Germinal center (tissue), 1 donor: Measurements from ENCODE around the gene MTCL3.
A peak's percentile ranks its signal among the peaks of the same experiment; 100 is the strongest.

ENCODE experiments used
- DNase-seq: peaks from one replicate; pipeline ENCODE4 v3.0.0; 2012; ENCODE audit warnings: mixed read lengths, low spot score

Gene MTCL3

DNA sequence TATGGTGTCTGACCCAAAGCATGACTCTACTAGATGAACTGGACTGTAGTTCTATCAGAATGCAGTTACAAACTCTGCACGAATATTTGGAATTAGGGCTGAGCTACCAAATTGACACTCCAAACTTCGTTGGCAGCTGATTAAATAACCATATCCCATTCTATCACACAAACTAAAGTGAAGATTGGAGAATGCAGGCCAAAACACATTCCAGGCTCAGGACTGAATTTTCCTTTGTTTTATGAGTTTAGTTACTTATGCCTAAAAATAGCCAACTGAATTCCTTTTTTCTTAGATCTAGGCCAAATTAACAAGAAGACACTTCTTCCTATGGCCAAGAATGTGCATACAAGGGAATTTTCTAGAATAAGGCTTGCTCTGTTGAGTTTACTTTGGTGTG lies 50.2 kb downstream of the MTCL3 start:
- no peak for DNase-seq

DNA sequence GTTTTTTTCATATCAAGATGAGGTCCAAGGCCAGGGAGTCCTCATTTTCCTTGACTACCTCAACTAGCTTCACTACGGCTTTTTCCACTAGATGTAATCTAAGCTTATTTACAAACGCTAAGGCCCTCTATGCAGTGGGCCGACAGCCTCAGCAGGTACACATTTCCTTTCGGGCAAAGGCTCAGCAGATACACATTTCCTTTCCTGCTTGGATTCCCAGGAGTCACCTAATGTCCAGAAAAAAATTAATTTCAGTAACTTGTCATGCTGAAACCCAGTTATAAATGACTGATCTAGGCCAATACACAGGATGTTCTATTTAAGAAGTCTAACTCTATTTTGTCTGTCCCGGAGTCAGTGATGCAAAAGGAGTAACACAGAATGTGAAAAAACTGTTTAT lies 52.7 kb downstream of the MTCL3 start:
- DNase-seq = no peak

DNA sequence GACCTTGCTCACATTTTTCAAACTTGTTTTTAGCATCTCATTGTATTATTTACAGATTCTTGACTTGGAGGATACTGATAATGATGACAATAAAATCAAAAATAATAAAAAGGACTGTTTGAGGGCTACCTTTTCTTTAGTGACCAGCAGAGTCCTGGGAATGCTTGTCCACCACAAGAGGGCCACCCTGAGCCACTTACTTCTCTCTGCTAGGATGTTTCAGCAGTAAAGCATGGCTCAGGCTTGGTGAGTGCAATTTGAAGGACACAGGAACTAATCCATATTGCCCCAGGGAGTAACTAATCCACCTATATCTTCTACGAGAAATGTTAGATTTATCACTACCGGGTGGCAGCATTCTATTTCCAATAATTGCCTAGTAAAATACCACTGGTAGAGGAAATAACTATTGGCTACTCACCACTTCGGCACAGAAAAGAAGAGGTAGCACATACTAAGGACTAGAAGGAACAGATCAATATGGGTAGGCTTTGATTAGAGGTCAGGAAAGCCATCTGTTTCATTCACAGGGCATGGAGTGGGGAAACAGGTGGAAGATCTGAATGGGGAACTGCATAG lies 54.2 kb downstream of the MTCL3 start:
- DNase-seq = peak; percentile 11

DNA sequence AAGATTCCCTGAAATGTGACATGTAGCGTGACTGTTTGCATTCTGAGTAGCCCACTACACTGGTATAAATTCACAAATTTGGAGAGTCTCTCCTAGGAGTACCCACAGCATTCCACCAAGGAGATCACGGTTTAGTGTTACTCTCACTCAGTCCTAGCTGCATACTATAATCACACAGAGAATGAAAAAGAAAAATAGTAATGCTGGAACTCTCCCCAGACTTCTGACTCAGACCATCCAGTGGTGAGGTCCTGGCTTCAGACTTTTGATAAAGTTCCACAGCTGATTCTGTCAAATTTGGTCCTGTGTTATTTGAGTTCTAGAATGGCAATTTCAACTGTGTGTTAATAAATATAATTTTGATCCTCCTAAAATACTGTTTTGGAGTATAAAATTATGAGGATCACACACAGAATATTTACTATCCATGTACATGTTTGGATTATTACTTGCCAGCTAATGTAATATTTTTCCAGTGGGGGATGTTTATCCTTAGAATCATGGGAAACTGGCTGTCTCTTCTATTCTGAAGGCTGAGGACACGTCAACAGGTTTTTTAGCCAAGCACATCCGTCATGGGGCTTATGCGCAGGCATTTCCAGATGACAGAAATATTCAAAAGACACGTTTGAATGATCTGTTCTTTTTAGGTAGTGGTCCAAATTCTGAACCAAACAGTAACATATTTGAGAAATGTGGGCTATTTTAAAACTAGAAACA lies 54.8 kb downstream of the MTCL3 start:
- no peak for DNase-seq

DNA sequence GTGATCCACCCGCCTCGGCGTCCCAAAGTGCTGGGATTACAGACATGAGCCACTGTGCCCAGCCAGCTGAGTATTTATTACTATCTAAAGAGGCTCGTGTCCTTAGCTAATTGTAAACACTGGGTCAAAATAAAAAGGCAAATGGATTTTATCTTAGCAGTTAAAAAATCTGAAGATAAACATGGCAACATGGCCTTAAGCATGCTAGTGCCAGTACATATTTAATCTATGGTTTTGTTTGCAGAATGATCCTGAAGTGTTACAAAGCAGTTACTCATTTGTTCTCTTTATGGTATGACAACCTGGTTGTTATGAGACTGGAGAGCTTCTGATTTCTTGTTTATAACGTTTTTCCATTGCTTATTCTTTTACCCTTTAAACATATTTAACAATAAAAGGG lies 56.1 kb downstream of the MTCL3 start:
- no peak for DNase-seq

DNA sequence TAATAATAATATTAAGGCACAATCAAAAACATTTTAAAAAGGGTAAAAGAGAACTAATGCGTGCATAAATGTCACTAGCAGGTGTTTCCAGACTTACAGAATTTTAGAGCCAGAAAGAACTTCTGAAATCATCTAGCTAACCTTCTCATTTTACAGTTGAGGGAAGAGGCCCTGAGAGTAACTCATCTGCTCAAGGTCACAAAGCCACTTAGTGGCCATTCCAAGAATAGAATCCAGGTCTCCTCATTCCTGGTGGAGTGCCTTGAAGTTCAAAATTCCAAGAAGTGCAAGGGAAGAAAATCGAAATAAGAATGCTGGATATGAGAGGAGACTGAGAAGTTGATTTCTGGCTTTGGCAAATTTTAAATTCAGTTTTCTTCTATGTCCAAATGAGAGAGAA lies 56.8 kb downstream of the MTCL3 start:
- DNase-seq = no peak

DNA sequence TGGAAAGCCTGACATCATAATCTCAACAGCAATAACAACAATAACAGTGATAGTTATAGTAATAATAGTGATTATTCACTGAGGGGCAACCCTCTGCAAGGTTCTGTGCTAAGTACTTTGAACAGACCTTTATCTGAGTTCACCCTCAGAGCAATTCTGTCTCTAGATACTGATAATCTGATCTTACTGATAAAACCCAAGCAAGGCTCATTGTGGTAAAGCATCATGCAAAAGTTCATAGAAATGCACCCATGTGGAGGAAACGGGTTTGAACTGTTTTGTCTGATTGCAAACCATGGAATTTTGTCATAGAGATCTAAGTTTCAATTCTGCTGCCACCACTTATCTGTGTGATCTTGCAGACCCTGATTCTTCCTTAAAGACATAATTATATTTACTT lies 58.7 kb downstream of the MTCL3 start:
- no peak for DNase-seq

DNA sequence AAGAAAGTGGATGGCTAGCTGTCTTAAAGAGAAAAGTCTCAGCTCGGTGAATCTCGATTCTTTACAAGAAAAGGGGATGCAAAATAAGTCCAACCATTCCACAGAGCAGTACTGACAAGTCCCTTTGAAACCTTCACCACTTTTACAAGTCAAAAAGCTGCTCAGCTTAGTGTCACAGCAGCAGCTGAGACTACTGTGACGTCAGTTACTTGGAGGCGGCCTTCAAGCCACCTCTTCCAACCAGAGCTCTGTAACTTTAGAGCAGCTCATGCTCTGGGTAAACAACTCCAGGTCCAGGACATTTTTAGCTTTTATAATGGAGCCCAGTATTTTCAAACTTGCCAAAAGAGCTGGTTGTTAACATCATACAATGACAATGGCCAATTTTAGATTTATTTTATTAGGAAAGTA lies 59.9 kb downstream of the MTCL3 start, which contains the start of gene KIAA0408:
Gene KIAA0408, minus strand, starts transcription at position 159 of the 411 bp plus-strand sequence. CDS start 5,408 bp downstream, outside the sequence.
- DNase-seq = no peak

DNA sequence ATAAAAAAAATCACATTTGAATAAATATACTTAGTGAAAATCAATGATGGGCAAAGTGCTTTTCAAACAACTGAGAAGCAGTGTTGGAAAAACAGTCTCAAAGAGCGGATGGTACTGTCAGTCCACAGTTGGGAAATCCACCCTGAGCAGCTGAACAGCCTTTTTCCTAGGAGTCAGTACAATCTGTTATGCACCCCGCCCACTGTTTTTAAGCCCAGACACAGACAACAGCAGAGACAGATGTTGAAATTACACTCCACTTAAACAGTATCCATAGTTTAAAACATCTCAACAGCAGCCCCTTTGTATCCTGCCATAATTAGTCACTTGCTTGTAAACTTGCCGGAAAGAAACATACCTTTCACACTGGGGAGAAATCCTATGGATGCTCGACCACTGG lies 60.3 kb downstream of the MTCL3 start:
- DNase-seq = no peak

DNA sequence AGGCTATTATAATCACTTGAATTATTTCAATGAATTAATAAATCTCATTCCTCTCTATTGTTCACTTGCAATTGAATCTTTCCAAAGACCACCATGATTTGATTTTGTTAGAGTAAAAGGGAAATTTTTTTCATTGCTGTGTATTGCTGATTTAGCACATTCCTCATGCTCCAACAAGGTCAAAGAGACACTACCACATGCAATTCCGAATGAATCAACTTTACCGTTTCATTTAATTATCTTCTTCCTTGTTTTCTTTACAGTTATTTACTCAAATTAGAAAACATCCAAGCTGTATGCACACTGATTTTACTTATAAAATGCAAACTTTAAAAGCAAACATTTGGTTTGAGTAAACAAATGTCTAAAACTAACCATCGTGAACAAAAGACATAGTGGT lies 60.9 kb downstream of the MTCL3 start:
- DNase-seq = no peak

DNA sequence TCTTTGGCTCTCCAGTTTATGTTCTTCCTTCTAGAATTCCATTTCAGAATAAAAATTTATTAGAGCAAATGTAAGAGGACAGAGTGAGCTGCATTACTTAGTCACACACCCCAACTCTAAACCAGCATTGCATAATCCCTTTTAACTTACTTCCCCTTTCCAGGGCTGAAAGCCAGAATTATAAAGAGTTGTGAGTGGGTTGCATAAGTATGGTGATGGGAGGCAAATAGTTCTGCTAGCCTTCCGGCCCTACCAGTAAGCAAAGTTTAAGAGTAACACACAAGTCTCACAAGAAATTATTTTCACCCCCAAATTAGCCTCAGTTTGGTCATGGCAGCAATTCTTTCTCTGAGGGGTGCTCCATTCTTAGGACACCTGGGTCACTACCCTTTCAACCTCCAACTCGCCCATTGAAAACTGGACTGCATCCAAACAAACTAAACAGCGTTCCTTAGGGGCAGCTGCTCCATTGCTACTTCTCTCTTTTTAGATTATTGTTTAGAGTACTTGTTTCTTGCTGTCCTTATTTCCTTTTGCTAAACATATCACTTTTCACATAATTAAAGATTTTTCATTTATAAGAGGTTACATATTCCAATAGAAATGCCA lies 61.6 kb downstream of the MTCL3 start:
- DNase-seq = no peak

DNA sequence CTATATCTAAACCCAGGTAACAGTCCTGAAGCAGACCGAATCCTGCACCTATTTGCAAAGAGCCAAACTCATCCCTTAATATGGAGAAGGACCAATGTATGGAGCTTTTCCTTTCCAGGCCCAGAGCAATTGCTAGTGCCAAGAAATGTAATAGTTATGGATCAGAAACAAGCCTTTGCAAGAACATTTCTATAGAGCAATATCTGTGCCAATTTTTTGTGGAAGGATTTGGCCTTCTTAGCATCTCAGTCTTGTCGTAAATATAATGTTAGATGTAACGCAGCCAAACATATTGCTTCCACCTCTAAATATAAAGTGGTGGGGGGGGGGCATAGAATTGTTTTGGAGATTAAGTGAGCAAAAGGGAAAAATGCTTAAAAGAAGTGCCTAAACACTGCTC lies 62.7 kb downstream of the MTCL3 start:
- no peak for DNase-seq

DNA sequence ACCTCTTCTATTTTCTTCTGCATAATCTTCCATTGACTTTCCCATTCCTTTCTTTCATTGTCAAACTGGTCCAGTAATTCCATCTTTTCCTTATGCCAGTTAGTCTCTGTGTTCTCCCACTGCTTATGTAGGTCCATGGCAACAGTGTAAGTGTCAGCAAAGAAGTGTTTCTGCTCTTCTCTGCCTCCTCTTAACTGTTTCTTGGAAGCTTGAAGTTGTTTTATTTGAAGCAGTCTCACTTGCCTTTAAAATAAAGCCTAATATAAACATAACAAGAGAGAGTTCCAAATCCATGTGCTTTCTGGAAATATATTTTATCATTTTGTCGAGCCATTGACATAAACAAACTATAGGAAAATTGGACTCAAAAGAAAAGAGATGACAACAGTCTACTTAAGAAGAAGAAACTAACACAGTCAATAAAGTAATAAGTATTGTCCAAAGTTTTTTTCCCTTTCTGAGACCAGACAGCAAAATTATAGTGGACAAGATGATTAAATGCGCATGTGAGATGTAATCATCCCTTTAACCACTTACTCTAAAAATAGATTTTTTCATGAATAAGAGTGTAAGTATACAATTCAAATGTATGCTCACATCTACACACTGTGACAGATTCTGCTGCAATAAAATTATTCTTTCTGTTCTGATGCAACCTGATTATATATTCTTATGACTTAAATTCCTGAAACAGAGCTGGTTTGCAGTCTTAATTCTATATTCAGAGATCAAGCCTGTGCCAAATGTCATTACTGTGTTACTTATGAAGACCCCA lies 65.1 kb downstream of the MTCL3 start:
- no peak for DNase-seq

DNA sequence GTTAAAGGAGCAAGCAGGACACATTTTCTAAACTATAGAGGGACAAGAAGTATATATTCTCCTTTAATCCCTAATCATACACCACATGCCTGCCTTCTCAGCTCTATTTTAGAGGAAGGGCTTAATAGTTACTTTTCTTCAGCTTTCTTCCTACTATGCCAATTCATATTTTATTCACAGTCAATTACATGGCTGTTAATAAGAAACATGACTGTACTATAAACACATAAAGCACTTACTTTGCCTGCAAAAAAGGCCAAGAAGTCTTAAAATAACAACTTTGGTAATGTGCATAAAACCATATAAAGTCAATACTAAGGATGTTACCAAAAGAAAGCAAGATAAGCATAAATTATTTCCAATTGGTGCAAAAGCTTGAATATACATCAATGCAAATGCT lies 66.3 kb downstream of the MTCL3 start:
- DNase-seq = no peak

DNA sequence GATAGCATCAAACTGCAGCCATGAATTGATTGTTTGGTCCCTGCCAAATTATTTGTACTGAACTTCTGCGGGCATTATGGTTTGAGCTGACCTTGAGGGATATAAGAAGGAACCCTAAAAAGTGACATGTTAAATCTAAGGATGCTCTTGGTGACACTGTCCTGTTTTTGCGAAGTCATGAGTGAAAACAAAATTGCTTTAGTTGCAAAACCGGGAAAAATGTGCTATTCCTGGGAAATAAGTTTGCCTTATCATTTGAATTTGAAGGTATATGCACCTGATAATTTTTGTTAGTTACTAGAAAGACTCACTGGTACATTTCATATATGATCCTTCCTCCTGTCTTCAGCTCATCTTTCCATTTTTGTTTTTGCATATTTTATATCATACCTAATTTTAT lies 67.7 kb downstream of the MTCL3 start:
- no peak for DNase-seq

DNA sequence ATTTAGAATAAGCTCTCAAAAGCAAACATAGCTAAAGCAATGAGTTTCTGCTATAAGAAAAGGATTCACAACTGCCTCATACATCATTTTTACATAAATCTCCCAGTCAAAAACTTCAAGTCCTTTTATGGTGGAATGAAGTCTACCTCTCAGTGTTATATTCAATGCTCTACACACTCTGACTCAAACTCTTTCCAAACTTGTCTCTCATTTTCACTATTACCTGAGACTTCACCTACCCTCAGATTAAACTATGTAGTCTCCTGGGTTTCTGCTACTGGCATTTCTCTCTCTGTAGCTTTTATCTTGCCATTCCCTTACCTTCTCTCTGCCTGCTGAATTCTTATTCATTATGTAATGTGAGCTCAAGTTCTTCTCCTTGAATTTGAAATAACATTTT lies 71.4 kb downstream of the MTCL3 start:
- no peak for DNase-seq

DNA sequence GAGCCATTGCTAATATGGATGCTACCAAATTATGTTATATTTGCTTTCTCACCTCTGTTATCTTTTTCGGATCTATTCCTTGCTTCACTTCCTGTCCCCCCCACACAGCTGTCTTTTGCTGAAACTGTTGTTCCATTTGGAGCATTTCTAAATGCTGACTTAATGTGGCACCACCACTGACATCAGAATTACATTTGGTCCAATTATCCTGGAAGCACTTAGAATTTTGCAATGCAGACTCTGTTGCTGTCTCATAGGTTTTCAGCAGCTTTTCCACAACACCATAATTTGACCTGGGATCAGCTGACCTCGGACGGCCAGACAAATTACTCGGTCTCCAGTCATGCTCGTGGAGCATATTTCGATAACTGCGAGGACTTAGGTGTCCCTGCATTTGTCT lies 72.8 kb downstream of the MTCL3 start:
- DNase-seq = no peak

DNA sequence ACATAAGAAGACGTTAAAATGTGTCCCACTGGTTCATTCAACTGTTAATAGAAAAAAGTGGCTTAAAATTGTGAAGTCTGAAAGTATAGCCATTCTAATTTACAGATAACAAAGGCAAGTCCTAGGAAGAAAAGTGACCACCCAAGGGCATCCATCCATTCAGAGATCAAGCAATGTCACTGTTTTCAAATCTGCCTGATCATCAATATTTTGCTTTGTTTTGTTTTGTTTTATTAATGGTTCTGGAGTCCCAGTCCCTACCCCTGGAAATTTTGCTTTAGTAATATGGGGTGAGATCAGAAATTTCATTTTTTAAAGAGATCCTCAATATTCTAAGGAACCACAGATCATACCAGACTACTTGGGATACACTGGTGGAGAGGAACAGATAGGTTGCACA lies 77.3 kb downstream of the MTCL3 start:
- DNase-seq = no peak

DNA sequence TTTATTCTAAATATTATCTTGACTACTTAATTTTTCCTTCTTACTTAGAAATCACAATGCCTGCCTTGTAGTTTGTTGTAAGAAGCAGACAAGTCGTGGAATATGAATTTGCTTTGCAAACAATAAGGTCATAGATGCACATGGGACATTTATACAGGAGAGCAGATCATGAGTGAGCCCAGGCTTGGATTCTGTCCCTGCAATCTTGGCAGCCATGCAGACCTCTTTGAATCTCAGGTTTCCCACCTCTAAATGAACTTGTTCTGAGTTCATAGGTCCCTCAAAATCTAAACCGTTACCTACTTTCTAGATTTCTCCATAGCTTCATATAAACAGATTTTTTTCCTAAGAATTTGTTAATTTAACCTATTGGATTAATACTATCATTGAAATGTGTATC lies 79.4 kb downstream of the MTCL3 start:
- DNase-seq = no peak

DNA sequence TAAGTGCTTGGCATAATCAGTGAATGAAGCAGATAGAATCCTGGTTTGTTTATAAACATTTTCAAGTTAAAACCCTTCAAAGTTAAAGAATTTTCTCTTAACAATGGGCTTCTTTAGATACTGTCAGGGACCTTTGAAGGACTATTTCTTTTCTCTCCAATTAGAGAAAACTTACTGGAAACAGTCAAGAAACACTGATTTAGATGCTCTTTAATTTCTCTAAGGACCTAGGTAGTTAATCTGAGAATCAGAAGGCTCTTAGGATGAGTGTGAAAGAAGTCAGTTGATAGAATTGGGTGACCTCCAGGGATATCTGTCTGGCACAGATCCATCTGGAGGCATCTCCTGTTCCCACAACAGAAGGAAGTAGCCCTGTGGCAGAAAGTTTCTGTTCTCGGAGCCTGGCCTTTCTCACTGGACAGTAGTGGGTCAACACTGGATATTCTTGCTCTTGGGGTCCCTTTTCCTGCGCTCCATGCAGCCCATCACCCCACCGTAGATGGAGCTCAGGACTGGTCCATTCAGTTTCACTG lies 82.5 kb downstream of the MTCL3 start:
- no peak for DNase-seq

DNA sequence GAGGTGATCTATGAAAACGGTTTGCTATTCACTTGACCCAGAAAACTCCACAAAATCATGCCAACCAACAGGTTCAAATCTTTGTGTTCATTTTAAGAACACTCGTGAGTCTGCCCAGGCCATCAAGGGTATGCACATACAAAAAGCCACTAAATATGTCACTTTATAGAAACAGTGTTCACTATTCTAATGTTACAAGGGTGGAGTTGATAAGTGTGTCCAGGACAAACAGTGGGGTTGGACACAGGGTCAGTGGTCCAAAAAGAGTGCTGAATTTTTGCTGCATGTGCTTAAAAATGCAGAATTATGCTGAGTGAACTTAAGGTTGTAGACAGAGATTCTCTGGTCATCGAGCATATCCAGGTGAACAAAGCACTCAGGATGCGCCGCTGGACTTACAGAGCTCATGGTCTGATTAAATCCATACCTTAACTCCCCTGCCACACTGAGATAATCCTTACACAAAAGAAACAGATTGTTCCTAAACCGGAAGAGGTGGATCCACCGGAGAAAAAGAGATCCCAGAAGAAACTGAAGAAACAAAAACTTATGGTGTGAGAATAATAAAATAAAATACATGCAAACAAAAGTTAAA lies 83.4 kb downstream of the MTCL3 start:
- no peak for DNase-seq

DNA sequence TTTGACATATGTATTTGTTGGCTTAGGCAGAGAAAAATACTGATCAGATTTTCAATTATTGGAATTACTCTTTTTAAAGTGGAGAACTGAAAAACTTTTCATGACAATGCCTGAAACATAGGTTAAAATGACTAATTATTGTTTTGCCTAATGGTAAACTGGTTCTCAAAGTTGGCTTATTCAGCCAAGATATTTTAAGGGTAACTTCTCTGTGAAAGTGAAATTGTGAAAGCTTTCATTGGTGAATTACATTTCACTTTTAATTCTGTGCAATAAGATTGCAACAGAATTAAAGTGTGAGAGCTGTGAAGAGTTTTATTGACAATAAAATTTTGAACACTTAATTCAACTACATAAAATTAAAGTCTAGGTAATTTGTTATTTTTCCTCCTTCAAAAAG lies 84.5 kb downstream of the MTCL3 start:
- no peak for DNase-seq
